GM10266 (cell line): ENCODE measurements around the gene CTSK.

Experiments
- DNase-seq: peaks from one replicate; pipeline ENCODE4 v3.0.0; 2012; ENCODE audit errors: extremely low spot score
- CTCF ChIP-seq: IDR thresholded peaks from 2 replicates; pipeline ENCODE4 v1.5.1; 2012; ENCODE audit warnings: mild to moderate bottlenecking, low read depth; ENCODE audit not compliant: control insufficient read depth, insufficient read depth; ENCODE audit errors: missing control alignments

CTSK gene

GRCh38 chr1:150815871-150816270, 7.8 kb upstream of the CTSK start:
- TF ChIP-seq CTCF: no peak
- DNase-seq: no peak

- no peak for DNase-seq
- peak; percentile 50 for TF ChIP-seq CTCF
Measured at GRCh38 chr1:150813028-150813707, 5.1 kb upstream of the CTSK start.

GRCh38 chr1:150810958-150811659, 3.0 kb upstream of the CTSK start:
- no peak for DNase-seq
- no peak for TF ChIP-seq CTCF

GRCh38 chr1:150809651-150810050, 1.6 kb upstream of the CTSK start:
- TF ChIP-seq CTCF: no peak
- DNase-seq: no peak

DNA sequence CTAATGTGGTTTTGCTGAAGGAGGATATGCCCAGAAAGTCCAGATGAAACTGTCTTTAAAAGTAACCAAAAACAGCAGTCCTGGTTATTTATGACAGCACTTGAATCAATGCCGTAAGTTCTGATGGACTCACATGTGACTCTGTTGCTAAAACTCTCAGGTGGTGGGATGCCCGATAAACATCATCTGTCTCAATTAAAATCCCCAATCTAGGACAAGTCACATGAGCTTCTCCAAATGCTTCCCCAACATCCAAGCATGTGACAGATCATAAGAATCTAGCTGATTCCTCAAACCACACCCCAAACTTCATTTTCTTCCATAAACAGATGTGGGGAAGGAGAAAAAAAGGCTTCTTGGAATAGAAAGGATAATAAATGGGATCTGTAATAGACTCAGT, 786 bp upstream of the CTSK start:
- no peak for TF ChIP-seq CTCF
- DNase-seq: no peak

- no peak for TF ChIP-seq CTCF
- DNase-seq: no peak
Measured at GRCh38 chr1:150807249-150808023, 624 bp downstream of the CTSK start.
